ENCODE data around the gene KLHL29.

Gene KLHL29

GRCh38 chr2:23622966-23623675, 238.1 kb downstream of the KLHL29 start:
- no peak for DNase-seq

- peak; percentile 53 for DNase-seq
Observed at GRCh38 chr2:23624378-23624777, 239.4 kb downstream of the KLHL29 start.

GRCh38 chr2:23624915-23625314, 239.9 kb downstream of the KLHL29 start:
- no peak for DNase-seq

DNA sequence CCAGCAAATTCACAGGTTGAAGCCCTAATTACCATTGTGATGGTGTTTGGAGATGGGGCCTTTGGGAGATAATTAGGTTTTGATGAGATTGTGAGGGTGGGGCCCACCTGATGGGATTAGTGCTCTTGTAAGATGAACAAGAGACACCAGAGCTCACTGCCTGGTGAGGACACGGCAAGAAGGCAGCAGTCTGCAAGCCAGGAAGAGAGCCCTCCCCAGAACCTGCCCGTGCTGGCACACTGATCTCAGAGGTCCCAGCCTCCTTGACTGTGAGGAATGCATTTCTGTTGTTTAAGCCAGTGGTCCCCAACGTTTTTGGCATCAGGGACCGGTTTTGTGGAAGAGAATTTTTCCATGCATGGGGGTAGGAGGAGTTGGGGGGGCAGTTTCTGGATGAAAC, 240.7 kb downstream of the KLHL29 start:
- DNase-seq: no peak

DNA sequence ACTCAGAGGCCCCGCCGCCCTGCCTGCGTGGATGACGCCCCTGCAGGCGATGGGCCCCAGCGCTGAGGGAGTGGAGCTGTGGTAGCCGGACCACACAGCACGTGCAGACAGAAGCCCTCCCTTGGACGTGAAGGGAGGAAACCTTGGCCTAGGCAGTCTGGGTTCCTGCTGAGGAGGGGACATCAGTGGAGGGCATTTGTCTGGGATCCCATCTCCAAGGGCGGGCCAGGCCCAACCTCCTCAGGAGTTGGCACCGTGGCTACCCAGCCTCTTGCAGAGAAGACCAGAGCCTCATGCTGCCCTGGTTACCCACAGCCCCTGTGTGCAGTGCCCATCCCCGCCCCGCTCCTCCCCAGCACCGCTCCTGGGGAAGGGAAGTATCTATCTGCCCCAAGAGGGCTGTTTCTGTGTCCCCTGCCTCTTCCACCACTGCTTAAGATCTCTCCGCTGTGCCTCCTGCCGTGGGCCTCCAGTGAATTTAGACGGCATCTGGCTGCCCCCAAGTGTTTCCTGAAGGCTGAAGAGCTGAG, 241.8 kb downstream of the KLHL29 start:
- DNase-seq: no peak

DNA sequence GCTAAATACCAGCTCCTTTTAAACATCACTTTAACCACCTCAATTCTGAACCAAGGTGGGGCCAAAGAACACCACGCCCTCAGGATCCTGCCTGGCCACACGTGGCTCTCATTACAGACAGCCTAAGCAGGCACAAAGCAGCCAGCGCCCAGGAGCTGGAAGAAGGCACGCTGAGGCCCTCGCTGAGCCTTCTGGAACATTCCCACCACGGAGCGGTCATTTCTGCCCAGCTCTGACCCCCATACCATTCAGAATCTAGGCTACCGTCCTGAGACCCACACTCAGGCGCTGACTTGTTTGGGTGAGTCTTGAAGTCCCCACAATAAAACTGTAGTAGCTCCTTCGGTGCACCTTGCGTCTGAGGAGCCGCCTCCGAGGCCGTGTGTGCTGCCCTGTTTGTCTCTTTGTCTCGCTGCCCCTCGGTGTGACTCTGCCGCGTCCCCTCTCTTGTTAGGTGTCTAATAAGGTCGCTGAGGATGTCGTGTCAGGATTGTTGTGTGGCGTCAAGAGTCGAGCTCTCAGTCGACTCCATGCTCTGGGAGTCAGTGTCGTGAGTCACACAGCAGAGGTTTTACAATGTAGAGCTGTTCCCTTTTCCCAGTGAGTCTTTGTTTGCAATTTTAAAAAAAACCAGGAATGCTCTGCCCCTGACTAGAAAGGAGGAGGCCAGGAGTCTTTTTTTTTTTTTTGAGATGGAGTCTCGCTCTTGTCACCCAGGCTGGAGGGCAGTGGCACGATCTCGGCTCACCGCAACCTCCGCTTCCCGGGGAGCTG, 242.4 kb downstream of the KLHL29 start:
- no peak for DNase-seq

DNA sequence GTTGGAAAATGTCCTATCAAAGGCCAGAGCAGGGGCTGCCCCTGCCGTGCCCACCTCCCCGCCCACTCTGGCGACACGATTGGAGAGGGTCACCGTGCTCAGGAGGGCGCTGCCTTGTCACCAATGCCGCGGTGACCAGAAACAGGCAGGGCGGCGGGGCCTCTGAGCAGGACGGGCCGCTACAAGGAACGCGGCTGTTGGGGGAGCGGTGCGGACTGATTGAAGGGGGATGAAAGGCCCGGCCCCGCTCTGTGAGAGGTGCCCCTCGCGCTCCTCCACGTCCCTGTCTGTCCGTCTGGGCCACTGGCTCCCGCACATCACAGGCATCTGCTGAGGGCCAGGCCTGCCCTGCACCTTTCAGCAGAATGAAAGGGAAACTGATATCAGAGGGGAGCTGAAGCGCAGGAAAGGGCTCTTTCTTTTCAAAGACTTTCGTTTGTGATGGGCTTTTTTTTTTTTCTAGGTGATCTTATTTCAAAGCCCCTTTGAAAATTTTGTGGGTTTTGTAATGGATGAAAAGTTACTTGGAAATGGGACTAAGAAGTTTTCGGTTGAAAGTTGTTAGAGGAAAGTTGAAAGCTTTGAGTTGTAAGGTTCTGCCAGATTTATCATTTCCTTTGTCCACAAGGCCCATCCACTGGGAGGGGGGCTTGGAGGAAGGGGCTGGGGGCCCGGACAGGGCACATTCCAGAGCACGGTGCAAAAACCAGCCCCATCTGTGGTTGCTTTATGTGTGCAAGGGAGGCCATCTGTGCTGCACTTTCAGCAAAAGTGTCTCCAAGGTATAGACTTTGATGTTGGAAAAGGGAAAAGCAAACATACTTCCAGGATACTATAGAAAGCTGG, 244.2 kb downstream of the KLHL29 start:
- DNase-seq: no peak

GRCh38 chr2:23629772-23630480, 244.9 kb downstream of the KLHL29 start:
- DNase-seq: no peak

- no peak for DNase-seq
Observed at GRCh38 chr2:23630961-23631360, 246.0 kb downstream of the KLHL29 start.

DNA sequence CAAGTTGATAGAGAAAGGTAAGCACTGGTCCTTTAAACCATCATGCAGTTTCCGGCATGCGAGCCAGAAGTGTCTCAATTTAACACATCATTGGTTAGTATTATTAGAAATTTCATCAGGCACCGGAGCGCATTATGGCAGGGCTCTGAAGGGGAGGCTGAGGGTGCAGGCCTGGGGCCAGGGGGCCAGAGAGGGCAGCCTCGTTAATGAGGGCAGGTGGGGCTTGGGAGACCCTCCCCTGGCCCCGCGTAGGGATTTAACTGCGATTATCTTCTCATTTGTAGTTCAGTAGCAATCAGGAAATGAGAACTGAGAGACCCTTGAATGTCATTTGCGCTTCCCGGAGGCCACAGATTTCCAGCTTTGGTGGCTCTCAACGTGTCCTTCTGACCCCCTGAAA, 246.4 kb downstream of the KLHL29 start:
- DNase-seq: no peak

- no peak for DNase-seq
Observed at GRCh38 chr2:23632386-23632785, 247.4 kb downstream of the KLHL29 start.

DNA sequence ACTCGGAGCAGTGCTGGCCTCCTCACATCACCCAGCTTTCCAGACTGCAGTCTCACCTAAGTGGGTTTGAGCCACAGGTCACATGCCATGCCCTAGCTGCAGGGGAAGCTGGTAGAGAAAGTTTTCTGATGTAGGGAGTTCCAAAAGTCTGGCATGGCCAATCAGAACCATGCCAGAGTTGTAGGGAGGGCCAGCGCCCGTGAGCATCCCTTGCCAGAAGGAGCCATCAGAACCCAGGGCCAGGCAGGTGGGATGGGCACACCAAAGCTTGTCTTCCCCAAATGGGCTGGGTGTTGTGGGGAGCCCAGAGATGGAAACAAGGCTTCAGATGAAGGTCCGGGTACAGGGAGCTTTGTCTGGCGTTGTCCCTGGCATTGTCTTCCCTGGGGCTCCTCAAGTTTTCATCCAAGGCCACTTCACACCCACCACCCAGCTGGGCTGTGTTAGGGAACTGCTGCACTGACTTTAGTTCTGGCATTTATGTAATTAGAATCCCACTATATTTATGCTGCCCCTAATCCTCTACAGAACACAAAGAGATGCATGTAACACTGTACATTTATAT, 247.9 kb downstream of the KLHL29 start:
- DNase-seq: no peak

DNA sequence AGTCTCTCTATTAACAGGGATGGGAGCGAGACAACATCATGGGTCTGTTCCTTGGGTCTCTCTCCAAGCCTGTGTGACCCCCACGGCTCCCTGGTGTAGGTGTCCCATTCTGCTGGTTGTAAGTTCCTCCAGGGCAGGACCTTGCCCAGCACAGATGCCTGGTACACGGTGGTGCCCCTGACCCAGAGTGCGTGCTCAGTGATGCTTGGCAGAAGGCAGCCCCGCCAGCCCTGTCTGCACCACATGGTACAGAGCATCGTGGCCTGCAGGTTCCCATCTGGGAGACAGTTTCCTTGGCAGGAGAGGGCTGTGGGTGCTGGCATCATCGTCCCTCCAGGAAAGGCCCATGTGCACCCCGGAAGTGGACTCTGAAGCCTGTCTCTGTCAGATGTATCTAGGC, 249.0 kb downstream of the KLHL29 start:
- DNase-seq: no peak

GRCh38 chr2:23635442-23636340, 250.7 kb downstream of the KLHL29 start:
- no peak for DNase-seq

GRCh38 chr2:23636426-23636825, 251.4 kb downstream of the KLHL29 start:
- DNase-seq: no peak

GRCh38 chr2:23637011-23637778, 252.2 kb downstream of the KLHL29 start:
- no peak for DNase-seq

DNA sequence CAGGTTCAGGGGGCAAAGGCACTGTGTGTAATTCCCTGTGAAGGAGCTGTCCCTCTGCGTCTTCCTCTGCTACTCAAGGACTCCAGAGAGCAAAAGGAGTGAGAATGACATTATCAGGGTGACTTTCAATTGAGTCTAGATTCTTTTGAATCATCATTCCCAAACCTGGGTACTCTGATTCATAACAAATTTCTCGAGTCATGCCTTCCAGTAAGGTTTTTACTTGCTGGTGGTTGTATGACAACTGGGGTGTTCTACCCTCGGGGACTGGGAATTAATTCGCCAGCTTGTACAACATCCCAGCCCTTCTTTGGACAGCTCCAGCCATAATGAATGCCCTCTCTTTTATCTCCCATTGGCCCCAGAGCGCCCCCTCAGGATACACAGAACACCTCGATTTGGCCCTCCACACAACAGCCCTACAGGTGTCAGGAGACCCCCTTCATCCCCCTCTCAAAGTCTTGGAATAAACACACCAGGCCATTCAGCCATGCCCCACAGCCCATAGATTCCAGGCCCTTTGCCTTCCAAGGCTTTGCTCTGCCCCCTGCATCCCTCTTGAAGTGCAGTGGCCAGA, 254.5 kb downstream of the KLHL29 start:
- DNase-seq: no peak

DNA sequence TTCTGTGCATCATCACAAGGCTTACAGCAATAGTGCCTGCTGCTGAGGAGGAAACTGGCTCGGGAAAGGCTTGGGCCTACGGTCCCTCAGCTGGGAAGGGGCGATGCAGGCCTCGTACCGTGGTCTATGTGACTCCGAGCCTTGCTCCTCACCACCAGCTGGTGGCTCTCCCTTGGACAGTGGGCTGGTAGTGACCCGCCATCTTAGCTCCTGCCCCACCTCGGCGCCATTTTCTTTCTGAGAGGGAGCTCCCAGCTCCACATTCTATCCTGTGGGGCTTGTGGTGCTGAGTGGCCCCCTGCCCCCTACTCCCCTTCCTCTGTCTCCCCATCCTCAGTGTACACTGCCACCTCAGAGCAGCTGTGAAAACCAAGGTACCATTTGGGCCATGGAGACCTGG, 255.7 kb downstream of the KLHL29 start:
- no peak for DNase-seq

GRCh38 chr2:23642516-23642915, 257.5 kb downstream of the KLHL29 start:
- no peak for DNase-seq

GRCh38 chr2:23645230-23645808, 260.3 kb downstream of the KLHL29 start:
- no peak for DNase-seq

All from inflammatory macrophage treated with lipopolysaccharide for 4 hours (primary cell).